NCI-H526 (cell line): ENCODE data around the gene ACER3.
A peak's percentile ranks its signal among the peaks of the same experiment; 100 is the strongest.
"Not testable (repeated sequence)": the region's sequence is repeated elsewhere in the genome, so short reads cannot be mapped to it uniquely, and the experiment has no call there.

Experiments used
- DNase-seq, 2 experiments: peaks; one replicate each; lab custom pipeline; 2025; lab: John Stamatoyannopoulos, UW

The ACER3 gene

DNA sequence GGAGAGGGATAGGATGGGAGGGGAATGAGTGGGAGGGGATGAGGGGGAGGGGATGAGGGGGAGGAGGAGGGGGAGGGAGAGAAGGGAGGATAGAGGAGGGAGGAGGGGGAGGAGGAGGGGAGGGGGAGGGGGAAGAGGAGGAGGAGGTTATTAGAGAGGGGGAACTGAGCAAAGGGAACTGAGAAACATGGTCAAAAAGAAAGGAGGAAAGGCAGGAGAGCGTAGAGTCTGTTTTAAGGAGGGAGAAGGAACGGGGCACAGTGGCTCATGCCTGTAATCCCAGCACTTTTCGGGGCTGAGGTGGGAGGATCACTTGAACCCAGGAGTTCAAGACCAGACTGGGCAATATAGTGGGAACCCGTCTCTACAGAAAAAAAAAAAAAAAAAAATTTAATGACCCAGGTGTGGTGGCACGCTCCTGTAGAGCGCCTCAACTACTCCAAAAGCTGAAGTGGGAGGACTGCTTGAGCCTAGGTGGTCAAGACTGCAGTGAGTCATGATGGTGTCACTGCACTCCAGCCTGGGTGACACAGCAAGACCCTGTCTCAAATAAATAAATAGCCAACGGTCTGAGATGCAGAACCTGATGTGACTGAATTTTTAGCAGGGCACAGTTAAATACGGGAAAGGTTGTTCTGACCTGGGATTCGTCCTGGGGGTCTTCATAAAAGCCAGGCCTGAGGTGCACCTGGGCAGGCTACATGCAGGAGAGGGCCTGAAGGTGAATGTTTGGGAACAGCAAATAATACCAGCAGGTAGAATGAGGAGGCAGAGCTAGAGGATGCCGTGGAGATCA lies 177.5 kb downstream of the ACER3 start:
- DNase-seq: no peak

DNA sequence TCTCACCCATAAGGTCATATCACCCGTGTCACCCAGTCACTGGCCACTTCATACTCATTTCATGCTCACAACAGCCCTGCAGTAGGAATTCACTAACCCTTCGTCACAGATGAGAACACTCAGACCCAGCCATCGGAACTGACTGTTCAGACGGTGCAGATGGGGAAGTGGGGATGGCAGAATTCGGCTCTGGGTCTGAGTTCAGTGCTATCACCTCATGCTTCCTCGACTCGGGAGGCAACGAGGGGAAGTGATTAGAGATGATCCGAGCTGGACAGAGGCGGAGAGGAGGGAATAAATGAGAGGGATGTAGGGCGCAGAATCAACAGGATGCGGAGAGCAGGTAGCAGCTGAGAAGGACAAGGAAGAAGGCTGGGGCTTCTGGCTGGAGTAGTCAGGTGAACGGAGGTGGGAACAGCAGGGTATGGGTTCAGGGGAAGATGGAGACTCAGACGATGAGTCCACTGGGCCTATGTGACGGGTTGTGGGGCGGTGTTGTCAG lies 178.2 kb downstream of the ACER3 start:
- no peak for DNase-seq

DNA sequence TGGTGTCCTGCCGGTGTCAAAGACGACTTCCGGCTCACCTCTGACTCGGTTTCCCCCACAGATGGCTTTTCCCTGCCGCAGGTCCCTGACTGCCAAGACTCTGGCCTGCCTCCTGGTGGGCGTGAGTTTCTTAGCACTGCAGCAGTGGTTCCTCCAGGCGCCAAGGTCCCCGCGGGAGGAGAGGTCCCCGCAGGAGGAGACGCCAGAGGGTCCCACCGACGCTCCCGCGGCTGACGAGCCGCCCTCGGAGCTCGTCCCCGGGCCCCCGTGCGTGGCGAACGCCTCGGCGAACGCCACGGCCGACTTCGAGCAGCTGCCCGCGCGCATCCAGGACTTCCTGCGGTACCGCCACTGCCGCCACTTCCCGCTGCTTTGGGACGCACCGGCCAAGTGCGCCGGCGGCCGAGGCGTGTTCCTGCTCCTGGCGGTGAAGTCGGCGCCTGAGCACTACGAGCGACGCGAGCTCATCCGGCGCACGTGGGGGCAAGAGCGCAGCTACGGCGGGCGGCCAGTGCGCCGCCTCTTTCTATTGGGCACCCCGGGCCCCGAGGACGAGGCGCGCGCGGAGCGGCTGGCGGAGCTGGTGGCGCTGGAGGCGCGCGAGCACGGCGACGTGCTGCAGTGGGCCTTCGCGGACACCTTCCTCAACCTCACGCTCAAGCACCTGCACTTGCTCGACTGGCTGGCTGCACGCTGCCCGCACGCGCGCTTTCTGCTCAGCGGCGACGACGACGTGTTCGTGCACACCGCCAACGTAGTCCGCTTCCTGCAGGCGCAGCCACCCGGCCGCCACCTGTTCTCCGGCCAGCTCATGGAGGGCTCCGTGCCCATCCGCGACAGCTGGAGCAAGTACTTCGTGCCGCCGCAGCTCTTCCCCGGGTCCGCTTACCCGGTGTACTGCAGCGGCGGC lies 179.0 kb downstream of the ACER3 start:
- no peak for DNase-seq

DNA sequence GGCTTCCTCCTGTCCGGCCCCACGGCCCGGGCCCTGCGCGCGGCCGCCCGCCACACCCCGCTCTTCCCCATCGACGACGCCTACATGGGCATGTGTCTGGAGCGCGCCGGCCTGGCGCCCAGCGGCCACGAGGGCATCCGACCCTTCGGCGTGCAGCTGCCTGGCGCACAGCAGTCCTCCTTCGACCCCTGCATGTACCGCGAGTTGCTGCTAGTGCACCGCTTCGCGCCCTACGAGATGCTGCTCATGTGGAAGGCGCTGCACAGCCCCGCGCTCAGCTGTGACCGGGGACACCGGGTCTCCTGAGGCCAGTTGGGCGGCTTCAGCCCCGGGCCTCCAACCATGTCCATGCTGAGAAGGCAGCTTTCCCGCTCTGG lies 179.7 kb downstream of the ACER3 start:
- no peak for DNase-seq

DNA sequence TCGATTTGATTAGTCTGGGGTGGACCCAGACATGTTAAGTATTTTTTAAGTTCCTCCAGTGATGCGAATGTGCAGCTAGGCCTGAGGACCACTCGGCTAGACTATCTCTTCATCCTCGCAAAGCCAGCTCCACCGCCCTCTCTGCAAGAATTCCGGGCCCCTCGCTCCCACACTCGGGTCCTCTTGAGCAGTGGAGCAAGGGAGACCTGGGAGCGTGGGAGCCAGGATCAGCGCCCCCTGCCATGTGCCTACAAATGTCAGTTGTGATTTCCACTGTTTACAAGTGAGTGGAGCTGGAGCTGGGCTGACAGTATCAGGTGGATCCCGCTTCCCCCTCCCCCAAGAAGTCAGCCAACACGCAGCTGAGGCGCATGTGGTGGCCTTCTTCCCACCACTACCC lies 180.2 kb downstream of the ACER3 start:
- no peak for DNase-seq

DNA sequence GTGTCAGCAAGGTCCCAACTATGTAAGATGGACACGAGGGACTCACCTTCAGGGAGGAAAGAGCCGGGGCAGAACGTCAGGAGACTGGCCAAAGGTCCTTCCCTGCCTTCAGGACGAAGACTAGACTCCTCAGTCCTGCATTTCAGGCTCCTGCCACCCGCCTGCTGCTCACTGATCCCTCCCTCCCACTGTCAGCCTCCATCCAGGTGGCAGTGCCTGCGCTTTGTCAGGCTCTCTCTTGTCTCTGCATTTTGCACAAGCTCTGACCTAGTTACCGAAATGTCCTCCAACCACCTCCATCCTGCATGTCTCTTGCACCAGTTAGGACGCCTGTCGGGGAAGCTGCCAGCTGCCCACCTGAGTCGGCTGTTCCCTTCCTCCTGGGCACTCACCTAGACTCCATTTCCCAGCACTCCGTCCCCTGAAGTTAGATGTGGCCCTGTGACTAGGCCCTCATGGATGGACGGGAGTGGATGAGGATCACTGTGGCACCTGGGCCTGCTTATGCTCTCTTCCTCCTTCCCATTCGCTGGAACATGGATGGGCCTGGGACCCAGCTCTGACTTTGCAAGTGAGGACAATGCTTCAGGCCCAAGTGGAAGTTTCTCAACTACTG lies 181.5 kb downstream of the ACER3 start:
- no peak for DNase-seq

DNA sequence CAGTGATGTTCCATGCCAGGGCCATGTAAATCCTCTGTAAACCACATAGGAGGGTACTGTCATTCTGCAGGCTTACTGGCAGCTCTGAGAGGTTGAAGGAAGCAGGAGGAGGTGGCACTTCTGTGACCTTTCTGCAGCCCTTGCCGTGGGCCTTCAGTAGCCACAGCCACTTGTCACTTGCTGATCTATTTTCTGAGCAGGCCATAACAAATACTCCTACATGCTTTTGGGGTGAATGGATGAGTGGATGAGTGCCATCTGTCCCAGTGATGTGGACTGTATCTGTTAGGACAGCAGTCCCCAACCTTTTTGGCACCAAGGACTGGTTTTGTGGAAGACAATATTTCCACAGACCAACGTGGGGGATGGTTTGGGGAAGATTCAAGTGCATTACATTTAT lies 183.6 kb downstream of the ACER3 start:
- no peak for DNase-seq

DNA sequence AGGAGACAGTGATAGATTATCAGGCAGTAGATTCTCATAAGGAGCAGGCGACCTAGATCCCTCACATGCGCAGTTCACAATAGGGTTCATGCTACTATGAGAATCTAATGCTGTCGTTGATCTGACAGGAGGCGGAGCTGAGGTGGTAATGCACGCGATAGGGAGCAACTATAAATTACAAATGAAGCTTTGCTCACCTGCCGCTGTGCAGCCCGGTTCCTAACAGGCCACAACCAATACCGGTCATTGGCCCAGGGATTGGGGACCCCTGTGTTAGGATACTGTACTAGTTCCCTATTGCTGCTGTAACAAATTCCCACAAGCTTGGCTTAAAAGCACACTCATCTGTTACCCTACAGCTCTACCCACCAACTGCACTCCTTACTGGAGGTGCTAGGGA lies 184.2 kb downstream of the ACER3 start:
- no peak for DNase-seq

DNA sequence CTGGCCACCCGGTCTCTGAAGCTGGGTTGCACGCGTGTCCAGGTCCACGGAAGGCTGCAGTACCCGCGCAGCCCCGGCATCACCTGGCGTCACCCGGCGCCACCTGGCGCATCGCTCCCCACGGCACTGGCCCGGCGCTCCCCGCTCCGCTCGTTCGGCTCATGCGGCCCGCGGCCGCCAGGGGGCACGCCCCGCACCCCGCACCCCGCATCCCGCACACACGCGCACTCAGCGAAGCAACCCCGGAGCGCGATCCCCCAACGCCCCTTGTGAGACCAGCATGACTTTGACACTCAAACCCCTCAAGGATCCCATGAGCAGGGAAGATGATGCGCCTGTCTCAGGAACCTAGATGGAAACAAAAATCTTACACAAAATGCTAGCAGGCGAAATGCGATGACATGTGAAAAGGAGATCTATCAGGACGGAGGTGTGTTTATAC lies 185.4 kb downstream of the ACER3 start:
- DNase-seq: peak; percentile 43 to 87

DNA sequence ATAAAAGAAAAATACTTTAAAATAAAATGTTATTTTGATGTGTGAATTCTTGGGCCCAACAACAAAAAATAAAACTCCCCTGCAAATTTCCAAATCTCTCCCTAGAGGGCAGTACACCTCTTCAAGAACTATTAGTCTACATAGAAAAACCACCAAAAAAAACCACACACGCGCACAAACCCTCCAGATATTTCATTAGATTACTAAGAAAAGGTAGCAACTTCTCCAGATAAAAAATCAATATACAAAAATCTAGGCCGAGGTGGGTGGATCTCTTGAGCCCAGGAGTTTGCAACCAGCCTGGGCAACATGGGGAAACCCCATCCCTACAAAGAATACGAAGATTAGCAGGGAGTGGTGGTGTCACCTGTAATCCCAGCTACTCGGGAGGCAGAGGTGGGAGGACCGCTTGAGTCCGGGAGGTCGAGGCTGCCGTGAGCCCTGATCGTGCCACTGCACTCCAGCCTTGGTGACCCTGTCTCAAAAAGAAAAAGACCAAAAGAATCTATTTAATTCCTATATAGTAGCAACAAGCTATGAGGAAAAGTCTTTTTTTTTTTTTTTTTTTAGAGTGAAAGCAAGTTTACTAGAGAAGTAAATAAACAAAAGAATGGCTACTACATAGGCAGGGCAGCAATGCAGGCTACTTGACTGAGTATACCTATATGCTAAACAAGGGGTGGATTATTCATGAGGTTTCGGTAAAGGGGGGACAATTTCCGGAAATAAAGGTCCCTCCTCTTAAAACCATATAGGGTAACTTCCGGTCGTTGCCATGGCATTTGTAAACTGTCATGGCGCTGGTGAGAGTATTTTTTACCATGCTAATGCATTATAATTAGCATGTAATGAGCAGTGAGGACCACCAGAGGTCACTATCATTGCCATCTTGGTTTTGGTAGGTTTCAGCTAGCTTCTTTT lies 186.5 kb downstream of the ACER3 start:
- DNase-seq: peak; percentile 94 to 96

DNA sequence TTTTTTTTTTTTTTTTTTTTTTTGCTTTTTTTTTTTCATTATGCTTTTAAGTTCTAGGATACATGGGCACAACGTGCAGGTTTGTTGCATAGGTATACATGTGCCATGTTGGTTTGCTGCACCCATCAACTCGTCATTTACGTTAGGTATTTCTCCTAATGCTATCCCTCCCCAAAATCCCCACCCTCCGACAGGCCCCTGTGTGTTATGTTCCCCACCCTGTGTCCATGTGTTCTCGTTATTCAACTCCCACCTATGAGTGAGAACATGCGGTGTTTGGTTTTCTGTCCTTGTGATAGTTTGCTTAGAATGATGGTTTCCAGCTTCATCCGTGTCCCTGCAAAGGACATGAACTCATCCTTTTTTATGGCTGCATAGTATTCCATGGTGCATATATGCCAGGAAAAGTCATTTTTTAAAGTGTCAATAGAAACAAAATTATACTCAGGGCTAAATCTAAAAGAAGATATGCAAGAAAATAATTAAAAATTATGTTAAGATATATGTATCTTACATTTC lies 187.3 kb downstream of the ACER3 start:
- not testable (repeated sequence) for DNase-seq

DNA sequence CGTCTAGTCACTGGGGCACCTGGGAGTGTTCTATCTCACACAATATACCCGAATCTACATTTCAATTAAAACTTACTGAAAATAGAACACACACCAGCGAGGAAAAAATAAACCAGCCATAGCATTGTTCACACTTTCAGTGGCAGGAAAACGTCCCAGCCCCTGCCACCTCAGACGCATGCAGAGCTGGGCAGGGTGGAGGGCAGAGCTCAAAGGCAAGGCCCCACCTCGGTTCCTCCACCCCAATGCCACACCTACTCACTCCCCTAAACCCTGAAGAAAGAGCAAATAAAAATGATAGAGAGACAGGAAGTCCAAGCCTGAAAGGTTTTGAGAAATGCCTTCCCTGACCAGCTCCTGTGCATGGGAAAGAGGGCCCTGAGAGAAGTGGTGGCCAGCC lies 188.3 kb downstream of the ACER3 start:
- no peak for DNase-seq

DNA sequence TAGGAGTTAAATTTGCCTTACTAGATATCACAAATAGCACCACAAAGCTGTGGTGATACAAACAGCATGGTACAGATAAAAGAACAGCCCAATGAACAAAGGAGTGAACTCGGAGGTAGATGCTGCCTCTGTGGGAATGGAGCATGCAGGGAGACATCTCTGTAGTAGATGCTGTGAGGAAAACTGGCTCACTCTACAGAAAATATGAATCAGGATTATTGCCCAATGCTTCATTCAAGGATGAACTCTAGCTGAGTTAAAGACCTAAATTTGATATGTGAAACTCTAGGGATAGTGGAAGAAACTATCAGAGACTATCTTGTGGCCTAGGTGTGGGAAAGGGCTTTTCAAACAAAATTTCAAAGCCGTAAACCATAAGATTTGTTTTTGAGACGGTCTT lies 190.8 kb downstream of the ACER3 start:
- no peak for DNase-seq

DNA sequence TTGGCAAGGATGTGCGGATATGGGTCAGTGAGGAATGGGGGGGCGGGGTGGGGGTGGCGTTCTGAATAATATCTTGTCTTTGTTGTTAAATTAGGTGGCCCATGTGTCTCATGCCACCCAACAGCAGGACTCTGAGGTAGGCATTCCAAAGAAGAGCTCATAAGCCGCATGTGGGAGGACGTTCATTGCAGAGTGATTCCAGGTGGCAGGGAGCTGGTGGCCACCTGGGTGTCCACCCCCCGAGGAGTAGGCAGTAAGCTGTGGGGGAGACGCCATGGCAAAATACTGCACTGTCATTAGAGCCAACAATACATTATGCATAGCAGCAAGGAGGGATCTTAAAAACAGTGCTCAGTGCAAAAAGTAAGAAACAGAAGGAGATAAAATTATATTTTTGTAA lies 191.8 kb downstream of the ACER3 start:
- DNase-seq: no peak

DNA sequence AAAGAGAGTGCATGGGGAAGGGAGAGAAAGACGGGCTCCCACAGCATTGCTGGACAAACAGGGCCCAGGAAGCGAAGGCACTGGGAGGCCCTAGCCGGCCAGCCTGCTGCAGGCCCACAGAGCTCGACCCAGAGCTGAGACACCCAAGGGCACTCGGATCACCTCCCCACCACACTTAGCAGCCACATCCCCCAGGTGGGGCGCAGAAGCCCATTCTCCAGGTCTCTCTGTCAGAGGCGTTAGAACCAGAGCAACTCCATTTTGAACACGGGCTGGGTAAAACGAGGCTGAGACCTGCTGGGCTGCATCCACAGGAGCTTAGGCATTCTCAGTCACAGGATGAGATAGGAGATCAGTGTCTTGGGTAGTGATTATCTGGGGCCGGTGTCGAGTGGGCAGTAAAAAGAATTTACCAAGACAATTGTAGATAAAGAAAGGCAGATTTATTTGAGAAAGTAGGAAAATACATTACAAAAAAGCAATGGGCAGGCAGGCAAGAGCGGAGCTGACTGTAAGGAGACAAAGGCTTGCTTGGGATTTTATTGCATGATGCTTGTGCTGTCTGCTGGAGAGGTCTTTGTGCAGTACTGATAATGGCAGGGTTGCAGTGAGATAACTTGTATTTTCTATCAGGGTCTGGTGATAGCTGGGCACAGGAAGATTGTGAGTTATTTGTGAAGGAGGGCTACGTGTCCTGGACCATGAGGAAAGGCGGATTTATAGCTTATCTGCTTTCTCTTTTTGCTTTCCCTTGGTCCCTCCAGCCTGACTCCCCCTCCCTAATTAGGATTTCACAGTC lies 192.7 kb downstream of the ACER3 start:
- no peak for DNase-seq

DNA sequence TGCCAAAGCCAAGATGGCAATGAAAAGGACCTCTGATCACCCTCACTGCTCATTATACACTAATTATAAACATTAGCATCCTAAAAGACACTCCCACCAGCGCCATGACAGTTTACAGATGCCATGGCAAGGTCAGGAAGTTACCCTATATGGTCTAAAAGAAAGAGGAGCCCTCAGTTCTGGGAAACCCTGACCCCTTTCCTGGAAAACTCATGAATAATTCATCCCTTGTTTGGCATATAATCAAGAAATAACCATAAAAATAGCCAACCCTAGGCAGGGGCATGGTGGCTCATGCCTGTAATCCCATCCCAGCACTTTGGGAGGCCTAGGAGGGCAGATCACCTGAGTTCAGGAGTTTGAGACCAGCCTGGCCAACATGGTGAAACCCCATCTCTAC lies 193.4 kb downstream of the ACER3 start:
- no peak for DNase-seq

DNA sequence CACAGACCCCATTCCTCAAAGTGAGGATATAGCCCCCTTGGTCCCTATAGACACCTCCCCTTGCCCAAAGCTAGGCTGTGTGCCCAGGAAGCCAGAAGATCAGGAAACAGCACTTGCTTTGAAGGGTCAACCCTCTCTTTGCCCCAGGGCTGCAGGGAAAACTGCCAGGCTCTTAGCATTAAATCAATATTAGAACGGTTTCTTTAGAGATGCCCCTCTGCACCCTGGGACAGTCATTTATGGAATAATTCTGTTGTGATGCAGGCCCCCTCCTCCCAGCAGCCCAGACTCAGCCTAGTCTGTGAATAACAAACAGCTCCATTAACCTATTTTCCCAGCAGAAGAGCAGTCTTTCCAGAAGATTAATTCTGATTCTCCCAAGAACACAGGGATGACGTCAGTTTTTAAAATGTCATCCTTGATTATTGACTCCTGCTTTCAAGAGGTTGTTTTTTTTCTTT lies 194.4 kb downstream of the ACER3 start:
- no peak for DNase-seq

DNA sequence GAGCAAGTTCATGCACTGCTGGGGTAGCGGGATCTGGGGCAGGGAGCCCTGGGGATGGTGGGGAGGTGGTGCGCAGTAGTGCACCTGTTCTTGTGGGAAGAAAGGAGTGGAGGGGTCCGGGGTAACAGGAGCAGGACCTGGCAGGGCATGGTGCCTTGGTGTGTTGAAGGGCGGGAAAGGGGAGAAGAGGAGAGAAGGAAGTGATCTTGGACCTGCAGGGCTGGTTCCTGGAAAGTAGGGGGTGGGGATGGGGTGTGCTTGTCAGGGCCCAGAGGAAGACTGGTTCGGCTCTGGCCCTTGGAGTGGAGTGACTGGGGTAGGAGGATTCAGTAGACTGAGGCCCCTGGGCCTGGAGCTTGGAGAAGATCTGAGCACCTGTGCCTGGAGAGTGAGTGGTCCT lies 195.2 kb downstream of the ACER3 start:
- no peak for DNase-seq

DNA sequence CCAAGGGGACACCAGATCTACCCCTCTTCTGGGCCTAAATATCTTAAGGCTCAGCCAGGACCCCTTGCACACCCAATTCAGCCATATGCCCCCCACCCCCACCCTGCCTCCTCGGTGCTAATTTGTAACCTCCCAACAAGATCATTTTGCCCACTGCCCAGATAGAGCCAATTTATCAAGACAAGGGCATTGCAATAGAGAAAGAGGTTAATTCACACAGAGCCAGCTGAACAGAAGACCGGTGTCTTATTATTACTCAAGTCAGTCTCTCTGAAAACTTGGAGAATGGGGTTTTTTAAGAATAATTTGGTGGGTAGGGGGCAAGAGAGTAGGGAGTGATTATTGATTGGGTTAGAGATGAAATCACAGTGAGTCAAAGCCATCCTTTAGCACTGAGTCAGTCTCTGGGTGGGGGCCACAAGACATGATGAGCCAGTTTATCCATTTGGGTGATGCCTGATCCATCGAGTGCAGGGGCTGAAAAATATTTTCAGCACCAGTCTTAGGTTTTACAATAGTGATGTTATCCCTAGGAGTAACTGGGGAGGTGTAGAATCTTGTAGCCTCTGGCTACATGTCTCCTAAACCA lies 196.2 kb downstream of the ACER3 start:
- no peak for DNase-seq

DNA sequence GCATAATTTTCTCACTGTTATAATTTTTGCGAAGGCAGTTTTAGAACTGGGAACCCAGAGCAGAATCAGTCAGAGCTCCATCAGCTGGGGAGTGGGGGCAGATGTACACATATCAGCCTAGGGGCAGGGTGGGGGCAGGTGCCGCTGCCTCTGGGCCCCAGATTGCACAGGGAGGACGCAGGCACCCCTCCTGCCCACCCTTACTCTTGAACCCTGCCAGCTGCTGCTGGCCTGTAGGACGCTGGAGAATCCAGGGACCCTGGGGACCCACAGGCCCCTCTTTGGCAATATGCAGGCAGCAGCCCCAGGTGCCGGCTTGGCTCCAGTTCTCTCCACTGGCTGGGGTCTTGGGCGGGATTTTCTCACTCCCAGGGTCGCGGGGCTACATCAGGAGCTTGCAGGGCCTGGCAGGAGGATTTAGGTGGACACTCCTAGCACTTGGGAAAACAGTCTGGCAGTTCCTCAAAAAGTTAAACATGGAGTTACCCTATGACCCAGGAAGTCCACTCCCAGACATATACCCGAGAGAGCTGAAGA lies 197.3 kb downstream of the ACER3 start:
- DNase-seq: no peak
